OCI-LY3 (cell line): ENCODE measurements around the gene ATXN2.

Experiments
- H2AFZ ChIP-seq: fragments of 200-600, 300-600 bp; shearing (Covaris generic); 2 replicates; pipeline ENCODE4 v1.6.0; 2014; ENCODE audit warnings: antibody characterized with exemption, low read depth, low read length
- H3K27ac ChIP-seq: fragments of 200-600, 300-600 bp; sonication (generic); 2 replicates; pipeline ENCODE4 v1.5.1; 2014; ENCODE audit warnings: mild to moderate bottlenecking, low read length, moderate library complexity, mixed read lengths
- H3K27me3 ChIP-seq: fragments of 200-600, 300-600 bp; sonication (generic); 2 replicates; pipeline ENCODE4 v1.6.1; 2014; ENCODE audit warnings: low read depth, low read length, mixed read lengths
- H3K36me3 ChIP-seq: fragments of 200-600, 300-600 bp; sonication (generic); replicated peaks from 2 replicates; pipeline ENCODE3; 2014; ENCODE audit warnings: low read depth, low read length, mixed read lengths
- H3K4me1 ChIP-seq: fragments of 300-600, 200-600 bp; sonication (generic); 2 replicates; pipeline ENCODE4 v1.6.1; 2014; ENCODE audit warnings: low read length, mixed read lengths
- H3K4me2 ChIP-seq: fragments of 200-600, 300-600 bp; sonication (generic); 2 replicates; pipeline ENCODE4 v1.6.1; 2014; ENCODE audit warnings: low read length, mixed read lengths
- H3K4me3 ChIP-seq: fragments of 300-600, 200-600 bp; sonication (generic); 2 replicates; pipeline ENCODE4 v1.5.1; 2014; ENCODE audit warnings: antibody characterized with exemption, mild to moderate bottlenecking, low read length, moderate library complexity
- H3K79me2 ChIP-seq: fragments of 300-600, 200-600 bp; shearing (Covaris generic); 2 replicates; pipeline ENCODE4 v1.6.1; 2014; ENCODE audit warnings: mild to moderate bottlenecking, low read length, mixed read lengths
- H3K9ac ChIP-seq: fragments of 300-600, 200-600 bp; shearing (Covaris generic); 2 replicates; pipeline ENCODE4 v1.6.0; 2014; ENCODE audit warnings: mild to moderate bottlenecking, low read length, moderate library complexity
- H3K9me3 ChIP-seq: fragments of 200-600, 300-600 bp; shearing (Covaris generic); 2 replicates; pipeline ENCODE4 v1.6.1; 2014; ENCODE audit warnings: low read length, mixed read lengths; ENCODE audit not compliant: insufficient read depth
- H4K20me1 ChIP-seq: fragments of 200-600, 300-600 bp; sonication (generic); 2 replicates; pipeline ENCODE4 v1.6.1; 2016; ENCODE audit warnings: low read length, mixed read lengths; ENCODE audit not compliant: insufficient read depth
- EZH2phosphoT487 ChIP-seq: fragments of 200-600 bp; shearing (Covaris generic); IDR thresholded peaks from 2 replicates; pipeline ENCODE4 v1.6.1; 2018; ENCODE audit warnings: antibody characterized with exemption, mixed run types, low read depth
- TF ChIP-seq, protein P1 (sequence below): fragments of 200-600, 300-600 bp; sonication (generic); IDR thresholded peaks from 2 replicates; pipeline ENCODE4 v1.5.1; 2014; ENCODE audit warnings: antibody characterized with exemption, low read length, low read depth

ATXN2 gene

DNA sequence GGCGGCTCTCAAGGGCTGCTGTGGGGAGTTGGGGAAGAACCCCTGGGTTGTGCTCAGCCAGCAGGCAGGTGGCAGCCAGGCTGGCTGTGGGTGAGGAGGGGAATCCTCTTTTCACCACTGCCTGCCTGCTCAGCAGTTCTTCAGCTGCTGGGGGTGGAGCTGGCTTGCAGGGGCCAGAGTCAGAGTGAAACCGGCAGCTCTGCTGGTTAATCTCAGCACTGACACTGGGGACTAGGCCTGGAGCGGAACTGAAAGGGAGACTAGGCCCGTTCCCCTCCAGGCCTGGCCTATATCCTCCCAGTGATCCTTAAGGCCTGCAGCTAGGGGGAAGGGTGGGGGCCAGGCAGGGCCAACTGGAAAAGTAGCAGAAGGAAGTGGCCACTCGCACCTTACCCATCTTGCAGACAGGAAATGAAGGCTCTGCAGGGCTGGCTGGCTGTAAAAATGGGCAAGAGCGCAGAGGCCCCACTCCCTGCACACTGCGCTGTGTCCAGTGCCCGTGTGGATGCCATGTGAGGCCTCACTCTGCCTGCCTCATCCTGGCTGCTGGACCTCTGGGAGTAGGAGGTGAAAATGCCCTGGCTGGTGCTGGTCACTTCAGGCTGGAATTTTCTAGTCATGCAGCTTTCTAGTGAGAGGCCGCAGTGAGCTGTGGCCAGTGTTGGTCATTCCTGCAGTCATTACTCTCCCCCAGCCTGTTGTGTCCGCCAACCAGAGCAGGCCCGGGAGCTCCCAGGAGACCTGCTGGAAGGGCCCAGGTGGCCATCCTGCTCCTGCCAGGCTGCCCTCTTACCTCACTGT is 154.0 kb downstream of the ATXN2 start:
- no peak overlapping the region; the same call in 1 of the 2 replicates for H3K9ac ChIP-seq
- peak overlapping the region; percentile 87 for H3K4me2 ChIP-seq

DNA sequence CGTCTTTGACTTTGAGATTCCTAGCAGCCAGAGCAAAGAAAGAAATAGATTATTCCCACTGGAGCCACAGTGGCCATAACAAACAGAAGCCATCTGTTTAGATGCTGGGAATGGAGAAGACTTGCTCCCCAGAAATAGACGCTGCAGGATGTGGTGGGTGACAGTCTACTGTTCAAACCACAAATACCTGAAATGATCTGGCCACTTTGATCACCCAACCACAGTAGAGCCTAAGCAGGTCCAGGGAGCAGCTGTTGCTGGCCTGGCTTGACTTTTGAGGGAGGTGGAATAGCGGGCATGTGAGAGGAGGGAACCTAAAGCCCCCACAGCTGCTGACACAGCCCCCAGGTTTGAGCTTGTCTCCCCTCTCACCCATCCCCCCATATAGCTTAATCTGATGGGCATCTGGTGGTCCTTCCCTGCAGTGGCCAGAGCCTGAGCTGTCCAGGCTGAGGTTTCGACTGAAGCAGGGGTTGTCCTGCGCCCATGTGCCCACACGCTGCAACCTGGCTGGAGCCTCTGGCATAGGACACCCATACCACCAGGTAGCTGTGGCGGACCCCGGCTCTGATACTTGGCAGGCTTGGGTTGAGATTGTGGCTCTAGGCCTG is 154.7 kb downstream of the ATXN2 start:
- H3K4me3 ChIP-seq = peak overlapping the region; percentile 58
- peaks cover 95% of the 10 kb centered on the region for H4K20me1 ChIP-seq
- H3K4me2 ChIP-seq = peak overlapping the region; percentile 87
- H3K9ac ChIP-seq = peak overlapping the region; percentile 41; the same call in 1 of the 2 replicates
- TF ChIP-seq, protein P1, sequence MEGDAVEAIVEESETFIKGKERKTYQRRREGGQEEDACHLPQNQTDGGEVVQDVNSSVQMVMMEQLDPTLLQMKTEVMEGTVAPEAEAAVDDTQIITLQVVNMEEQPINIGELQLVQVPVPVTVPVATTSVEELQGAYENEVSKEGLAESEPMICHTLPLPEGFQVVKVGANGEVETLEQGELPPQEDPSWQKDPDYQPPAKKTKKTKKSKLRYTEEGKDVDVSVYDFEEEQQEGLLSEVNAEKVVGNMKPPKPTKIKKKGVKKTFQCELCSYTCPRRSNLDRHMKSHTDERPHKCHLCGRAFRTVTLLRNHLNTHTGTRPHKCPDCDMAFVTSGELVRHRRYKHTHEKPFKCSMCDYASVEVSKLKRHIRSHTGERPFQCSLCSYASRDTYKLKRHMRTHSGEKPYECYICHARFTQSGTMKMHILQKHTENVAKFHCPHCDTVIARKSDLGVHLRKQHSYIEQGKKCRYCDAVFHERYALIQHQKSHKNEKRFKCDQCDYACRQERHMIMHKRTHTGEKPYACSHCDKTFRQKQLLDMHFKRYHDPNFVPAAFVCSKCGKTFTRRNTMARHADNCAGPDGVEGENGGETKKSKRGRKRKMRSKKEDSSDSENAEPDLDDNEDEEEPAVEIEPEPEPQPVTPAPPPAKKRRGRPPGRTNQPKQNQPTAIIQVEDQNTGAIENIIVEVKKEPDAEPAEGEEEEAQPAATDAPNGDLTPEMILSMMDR = no peak
- TF ChIP-seq EZH2phosphoT487 = no peak
- H3K79me2 ChIP-seq = peaks cover 16% of the 10 kb centered on the region; the same call in 1 of the 2 replicates
- peaks cover 61% of the 10 kb centered on the region for H3K36me3 ChIP-seq
- H3K4me1 ChIP-seq = peaks cover 50% of the 10 kb centered on the region
- H3K27me3 ChIP-seq = peaks cover 5% of the 10 kb centered on the region; the same call in 1 of the 2 replicates
- H3K27ac ChIP-seq = peak overlapping the region; percentile 68
- no peaks in the 10 kb centered on the region for H3K9me3 ChIP-seq
- no peak overlapping the region for H2AFZ ChIP-seq

More for the DNA sequence above, 154.0 kb downstream of the ATXN2 start:
- Histone ChIP-seq H2AFZ (no peak overlapping the region), H3K27ac (peak overlapping the region; percentile 68), H3K9me3 (no peaks in the 10 kb centered on the region), H3K4me1 (peaks cover 52% of the 10 kb centered on the region), H3K27me3 (peaks cover 5% of the 10 kb centered on the region; the same call in 1 of the 2 replicates), H3K4me3 (peak overlapping the region; percentile 58), H4K20me1 (peaks cover 94% of the 10 kb centered on the region), H3K36me3 (peaks cover 63% of the 10 kb centered on the region), H3K79me2 (peaks cover 16% of the 10 kb centered on the region; the same call in 1 of the 2 replicates)
- TF ChIP-seq EZH2phosphoT487 = no peak
- TF ChIP-seq, protein P1 = no peak

DNA sequence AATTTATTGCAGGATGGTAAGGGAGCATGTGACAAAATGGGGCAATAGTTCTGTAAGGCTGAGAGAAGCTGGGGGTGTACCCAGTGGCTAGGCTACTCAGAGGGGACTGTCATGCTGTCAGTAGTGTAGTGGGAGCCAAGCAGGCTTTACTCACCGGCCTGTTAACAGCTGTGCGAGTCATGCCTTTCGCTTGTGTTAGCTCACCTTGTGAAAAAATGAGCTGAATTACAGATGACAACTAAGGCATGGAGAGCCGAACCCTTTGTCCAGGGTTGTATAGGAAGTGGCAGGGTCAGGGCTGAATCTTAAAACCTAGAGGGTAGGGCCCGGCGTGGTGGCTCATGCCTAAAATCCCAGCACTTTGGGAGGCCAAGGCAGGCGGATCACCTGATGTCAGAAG is 155.5 kb downstream of the ATXN2 start:
- Histone ChIP-seq H2AFZ (no peak overlapping the region), H3K9ac (no peak overlapping the region), H3K4me2 (peak overlapping the region; percentile 87; the same call in 1 of the 2 replicates), H4K20me1 (peaks cover 91% of the 10 kb centered on the region), H3K27ac (no peak overlapping the region), H3K27me3 (peaks cover 5% of the 10 kb centered on the region; the same call in 1 of the 2 replicates), H3K9me3 (no peaks in the 10 kb centered on the region), H3K4me3 (no peak overlapping the region), H3K4me1 (peaks cover 42% of the 10 kb centered on the region), H3K36me3 (peaks cover 54% of the 10 kb centered on the region), H3K79me2 (peaks cover 17% of the 10 kb centered on the region; the same call in 1 of the 2 replicates)
- TF ChIP-seq, protein P1 = no peak
- TF ChIP-seq EZH2phosphoT487 = no peak

DNA sequence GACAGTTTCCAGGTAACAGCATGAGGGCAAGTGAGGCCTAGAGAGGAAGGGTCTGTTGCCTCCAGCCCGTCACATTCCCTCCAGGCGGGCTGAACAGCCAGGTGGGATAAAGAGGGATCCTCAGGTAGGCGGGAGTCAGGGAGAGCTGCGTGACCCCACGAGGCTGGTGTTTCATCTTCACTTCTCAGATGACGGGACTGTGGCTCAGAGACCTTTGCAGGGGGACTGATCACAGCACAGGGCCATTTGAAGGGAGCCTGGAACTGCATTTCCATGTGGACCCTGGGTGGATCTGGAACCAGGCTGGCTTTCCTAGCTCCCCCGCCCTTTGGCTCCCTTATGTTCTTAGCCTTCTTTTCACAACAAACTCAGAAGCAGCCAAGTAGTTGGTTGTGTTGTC is 156.0 kb downstream of the ATXN2 start:
- Histone ChIP-seq H3K27ac (no peak overlapping the region), H3K36me3 (peaks cover 49% of the 10 kb centered on the region), H3K27me3 (peaks cover 5% of the 10 kb centered on the region; the same call in 1 of the 2 replicates), H3K4me2 (peak overlapping the region; percentile 87; the same call in 1 of the 2 replicates), H2AFZ (no peak overlapping the region), H3K4me3 (no peak overlapping the region), H3K79me2 (peaks cover 22% of the 10 kb centered on the region; the same call in 1 of the 2 replicates), H3K9me3 (no peaks in the 10 kb centered on the region), H4K20me1 (peaks cover 91% of the 10 kb centered on the region), H3K4me1 (peaks cover 39% of the 10 kb centered on the region), H3K9ac (no peak overlapping the region)
- TF ChIP-seq, protein P1 = no peak
- TF ChIP-seq EZH2phosphoT487 = no peak
